Thyroid gland (tissue), 4 donors: Measurements from ENCODE around the gene JKAMP.

Source experiments
- CTCF ChIP-seq, 6 experiments: fragments of 200-600 bp in 3 of 6; fragments of 450-650 bp in 3 of 6; sonication (generic) in 3 of 6; IDR thresholded peaks; one replicate each; pipeline ENCODE4 v1.5.1; 2016 to 2019; ENCODE audit warnings: antibody characterized with exemption in 6 of 6, mild to moderate bottlenecking in 2 of 6, inconsistent platforms in 1 of 6, moderate library complexity in 1 of 6
- POLR2A ChIP-seq, 2 donors: fragments of 450-650 bp; IDR thresholded peaks; one replicate each; pipeline ENCODE4 v1.6.1; 2017; ENCODE audit warnings: antibody characterized with exemption in 2 of 2, mild to moderate bottlenecking in 2 of 2, moderate library complexity in 1 of 2

GRCh38 chr14:59507752-59508103 lies 23.4 kb downstream of the JKAMP start:
- no peak for TF ChIP-seq CTCF (IDR thresholded peaks at IDR 0.05)
- TF ChIP-seq POLR2A (IDR thresholded peaks at IDR 0.05) = no peak
